NCI-H2081 treated with DMSO at 0.1 percent for 48 hours (cell line): ENCODE results near the gene NOPCHAP1.
A peak's percentile ranks its signal among the peaks of the same experiment; 100 is the strongest.
"Not testable (repeated sequence)": the region's sequence is repeated elsewhere in the genome, so short reads cannot be mapped to it uniquely, and the experiment has no call there.

Experiments used
- DNase-seq: peaks from one replicate; lab custom pipeline; 2025; lab: John Stamatoyannopoulos, UW

Gene NOPCHAP1

DNA sequence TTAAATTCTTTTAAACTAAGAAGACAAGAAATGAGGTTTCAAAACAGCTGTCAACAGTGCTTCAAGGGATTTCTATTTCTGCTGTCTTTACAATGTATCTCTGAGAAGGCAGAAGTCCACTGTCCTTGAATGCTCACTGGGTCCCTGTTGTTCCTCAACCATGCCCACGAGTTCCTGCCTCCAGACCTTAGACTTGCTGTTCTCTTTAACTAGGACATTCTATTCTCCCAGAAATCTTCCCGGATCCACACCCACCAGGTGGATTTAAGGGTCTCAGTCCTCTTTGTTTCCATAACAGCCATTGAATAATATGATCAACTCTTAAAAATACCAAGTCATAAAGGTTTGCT is 21.3 kb upstream of the NOPCHAP1 start:
- no peak for DNase-seq

DNA sequence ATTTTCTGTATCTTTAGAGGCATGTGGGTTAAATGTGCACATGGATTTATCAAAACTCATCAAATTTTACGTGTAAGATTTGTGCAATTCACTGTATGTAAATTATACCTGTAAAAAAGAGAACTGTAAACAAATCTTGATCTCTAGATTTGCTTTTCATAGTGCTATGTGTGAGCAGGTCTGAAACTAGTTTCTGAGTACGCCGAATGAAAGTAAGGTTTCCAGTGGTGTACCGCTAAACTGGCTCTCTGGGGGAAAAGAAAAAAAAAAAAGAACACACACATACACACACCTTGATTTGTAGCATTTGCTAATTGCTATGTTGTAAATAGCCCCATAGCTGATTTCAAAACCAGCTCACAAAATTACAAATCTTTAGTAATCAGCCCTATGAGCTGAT is 19.4 kb upstream of the NOPCHAP1 start:
- no peak for DNase-seq

DNA sequence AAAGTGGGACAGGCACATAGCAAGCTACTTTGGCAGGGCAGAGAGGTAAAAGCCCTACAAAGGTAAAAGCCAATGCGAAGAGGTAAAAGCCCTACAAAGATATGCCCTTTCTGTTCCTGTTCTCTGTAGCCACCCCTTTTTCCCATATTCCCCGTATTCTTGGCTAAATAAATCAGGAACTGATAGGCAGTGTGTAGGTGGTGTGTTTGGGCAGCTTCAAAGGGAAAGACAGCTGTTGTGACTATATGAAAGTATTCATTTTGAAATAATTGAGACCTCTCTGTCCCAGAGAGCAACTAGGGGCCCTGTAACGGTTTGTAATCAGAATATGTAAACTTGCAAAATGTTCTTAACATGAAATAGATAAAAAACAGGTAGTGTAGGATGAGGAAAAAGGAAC is 16.8 kb upstream of the NOPCHAP1 start:
- DNase-seq: no peak

DNA sequence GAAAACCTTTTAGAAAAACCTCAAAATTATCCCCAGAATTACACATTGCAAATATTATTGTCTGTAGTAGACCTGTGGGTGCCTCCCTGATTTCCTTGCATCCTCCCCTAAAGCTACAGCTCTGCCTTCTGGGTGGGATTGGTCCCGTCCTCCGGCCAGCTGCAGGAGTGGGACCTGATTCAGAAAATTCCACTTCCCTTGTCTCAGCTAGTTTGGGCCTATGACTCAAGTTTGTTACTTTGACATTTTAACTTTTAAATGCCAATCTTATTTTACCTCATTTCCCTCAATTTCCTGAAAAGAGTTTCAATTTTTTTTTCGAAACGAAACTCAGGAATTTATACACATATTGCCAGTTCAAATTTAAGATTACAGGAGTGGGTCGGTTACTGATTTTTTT is 14.8 kb upstream of the NOPCHAP1 start:
- DNase-seq: no peak

DNA sequence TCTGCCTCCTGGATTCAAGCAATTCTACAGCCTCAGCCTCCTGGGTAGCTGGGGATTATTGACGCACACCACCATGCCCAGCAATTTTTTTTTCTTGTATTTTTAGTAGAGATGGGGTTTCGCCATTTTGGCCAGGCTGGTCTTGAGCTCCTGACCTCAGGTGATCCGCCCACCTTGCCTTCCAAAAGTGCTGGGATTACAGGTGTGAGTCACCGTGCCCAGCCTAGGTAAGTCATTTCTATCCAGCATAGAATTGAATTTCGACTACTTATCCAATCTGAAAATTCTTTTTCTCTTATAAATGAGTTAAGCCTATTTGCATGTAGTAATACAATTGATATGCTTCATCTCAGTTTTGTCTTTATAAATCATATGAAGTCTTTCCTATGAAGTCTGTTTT is 12.9 kb upstream of the NOPCHAP1 start:
- no peak for DNase-seq

DNA sequence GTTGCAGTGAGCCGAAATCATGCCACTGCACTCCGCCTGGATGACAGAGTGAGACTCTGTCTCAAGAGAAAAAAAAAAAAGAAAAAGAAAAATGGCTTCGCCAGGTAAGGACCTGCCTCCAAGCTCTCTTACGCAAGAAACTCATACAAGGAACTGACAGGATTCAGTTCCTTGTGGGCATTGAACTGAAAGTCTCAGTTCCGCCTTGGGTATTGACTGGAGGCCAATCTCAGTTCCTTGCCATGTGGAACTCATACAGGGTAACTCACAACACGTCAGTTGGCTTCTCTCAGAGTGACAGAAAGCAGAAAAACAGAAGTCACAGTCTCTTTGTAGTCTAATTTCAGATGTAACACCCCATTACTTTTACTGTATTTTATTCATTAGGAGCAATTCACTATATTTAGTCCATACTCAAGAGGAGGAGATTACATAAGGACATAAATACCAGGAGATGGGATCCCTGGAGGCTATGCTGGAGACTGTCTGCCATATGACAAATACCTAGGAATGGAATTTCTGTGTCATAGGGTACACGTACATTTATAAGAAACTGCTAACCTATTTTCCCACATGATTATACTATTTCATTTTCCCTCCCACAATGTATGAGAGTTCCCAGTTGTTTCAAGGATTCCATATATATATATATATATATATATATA is 11.4 kb upstream of the NOPCHAP1 start:
- no peak for DNase-seq

DNA sequence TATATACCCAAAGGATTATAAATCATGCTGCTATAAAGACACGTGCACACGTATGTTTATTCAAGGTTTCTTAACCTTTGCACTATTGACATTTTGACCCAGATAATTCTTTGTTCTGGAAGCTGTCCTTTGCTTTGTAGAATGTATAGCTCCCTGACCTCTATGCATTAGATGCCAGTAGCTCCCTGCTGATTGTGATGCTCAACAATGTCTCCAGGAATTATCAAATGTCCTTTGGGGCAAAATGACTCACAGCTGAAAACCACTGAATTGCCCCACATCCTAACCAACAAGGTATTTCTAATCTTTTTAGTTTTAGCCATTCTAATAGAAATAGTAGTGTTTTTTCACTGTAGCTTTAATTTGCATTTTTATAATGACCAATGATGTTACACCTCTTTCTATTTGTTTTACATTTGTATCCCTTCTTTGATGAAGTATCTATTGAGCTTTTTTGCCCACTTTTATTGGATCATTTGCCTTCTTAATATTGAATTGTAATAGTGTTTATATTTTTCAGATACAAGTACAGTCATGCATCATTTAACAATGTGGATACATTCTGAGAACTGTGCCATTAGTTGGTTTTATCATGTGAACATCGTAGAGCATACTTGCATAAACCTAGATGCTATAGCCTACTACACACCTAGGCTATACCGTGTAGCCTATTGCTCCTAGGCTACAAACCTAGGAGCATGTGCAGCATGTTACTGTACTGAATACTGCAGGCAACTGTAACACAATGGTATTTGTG is 10.4 kb upstream of the NOPCHAP1 start:
- no peak for DNase-seq

DNA sequence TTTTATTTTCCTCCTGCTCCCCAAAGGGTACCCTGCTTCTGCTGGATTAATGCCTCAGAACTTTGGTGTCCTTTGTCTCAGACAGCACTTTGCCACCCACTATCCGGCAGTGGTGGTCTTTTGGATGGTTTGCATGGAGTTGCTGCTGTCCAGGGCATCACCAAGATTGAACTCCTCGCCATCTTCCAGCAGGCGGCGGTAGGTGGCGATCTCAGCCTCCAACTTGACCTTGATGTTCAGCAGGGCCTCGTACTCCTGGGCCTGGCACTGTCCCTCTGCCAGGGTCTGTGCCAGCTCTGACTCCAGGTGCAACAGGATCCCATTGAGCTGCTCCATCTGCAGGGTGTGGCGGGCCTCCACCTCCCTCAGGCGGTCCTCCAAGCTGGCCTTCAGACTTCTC is 9.4 kb upstream of the NOPCHAP1 start:
- no peak for DNase-seq

DNA sequence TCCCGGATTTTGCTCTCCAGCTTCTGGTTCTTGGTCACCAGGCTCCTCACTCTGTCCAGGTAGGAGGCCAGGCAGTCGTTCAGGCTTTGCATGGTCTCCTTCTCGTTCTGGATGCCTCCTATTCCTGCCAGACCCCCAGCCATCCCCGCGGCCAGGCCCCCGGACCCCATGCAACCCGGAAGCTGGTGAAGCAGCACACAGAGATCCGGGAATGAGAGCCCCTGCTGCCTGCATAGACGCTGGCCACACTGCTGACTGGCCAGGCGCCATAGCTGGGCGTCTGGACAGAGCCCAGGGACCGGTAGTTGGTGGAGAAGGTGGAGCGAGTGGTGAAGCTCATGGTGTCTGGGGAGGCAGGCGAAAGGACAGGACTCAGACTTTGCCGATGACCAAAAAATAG is 8.4 kb upstream of the NOPCHAP1 start:
- not testable (repeated sequence) for DNase-seq

DNA sequence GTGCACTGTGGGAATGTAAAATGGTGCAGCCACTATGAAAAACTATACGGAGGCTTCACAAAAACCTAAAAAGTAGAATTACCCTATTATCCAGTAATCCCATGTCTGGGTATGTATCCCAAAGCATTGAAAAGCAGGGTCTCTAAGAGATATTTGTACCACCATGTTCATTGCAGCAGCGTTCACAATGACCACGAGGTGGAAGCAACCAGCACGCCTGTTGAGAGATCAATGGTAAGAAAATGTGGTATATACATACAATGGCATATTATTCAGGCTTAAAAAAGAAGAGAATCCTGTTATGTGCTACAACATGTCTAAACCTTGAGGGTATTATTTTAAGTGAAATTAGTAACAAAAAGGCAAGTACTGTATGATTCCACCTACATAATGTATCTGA is 910 bp upstream of the NOPCHAP1 start:
- DNase-seq: no peak

DNA sequence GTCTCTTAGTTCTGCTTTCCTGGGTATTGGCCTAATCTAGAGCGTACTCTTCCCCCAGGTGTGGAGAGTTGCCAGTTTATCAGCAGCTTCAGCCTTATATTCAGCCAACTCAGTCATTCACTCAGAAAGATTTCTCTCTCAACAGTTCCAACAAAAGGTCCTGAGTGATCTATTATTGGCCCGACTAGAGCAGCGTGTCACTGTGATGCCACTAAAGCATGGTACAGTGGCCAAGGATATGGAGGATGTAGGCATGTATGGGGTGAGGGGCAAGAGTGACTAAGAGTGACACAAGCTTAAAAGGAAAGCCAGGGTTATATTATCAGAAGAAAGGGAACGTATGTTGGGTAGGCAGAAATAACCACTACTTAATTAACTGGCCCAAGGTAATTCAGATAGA is 4.8 kb downstream of the NOPCHAP1 start:
- DNase-seq: no peak

DNA sequence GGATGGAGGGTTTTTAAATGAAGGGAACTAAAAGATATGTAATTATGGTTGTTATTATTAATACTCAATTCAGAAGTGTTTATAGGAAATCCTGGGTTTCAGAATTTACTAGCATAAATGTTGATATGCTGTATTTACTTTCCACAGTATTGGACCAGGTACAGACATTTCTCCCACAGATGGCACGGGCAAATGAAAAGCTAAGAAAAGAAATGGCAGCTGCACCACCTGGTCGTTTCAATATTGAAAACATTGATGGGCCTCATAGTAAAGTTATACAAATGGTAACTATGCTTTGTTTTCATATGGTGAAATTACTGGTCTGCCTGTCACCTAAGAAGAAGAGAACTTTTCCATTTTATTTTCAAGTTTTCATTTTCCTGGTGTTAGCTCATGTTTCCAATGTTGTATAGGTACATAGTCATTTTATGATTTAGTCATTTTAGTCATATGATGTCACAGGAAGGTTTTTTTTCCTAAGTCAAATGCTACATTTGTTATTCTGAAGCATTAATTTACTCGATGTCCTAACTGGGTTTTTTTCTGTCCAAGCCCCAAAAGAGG is 5.5 kb downstream of the NOPCHAP1 start:
- no peak for DNase-seq

DNA sequence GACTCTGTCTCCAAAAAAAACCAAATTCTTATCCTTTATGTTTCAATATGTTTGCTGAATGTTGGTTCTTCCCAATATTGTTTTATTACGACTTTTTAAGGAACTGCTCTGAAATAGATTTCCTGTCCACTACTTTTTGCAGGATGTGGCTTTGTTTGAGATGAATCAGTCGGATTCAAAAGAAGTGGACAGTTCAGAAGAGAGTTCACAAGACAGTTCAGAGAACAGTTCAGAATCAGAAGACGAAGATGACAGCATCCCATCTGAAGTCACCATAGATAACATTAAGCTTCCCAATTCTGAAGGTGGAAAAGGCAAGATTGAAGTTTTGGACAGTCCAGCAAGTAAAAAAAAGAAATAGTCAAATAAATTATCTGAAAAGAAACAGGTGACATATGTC is 8.2 kb downstream of the NOPCHAP1 start:
- DNase-seq: no peak

DNA sequence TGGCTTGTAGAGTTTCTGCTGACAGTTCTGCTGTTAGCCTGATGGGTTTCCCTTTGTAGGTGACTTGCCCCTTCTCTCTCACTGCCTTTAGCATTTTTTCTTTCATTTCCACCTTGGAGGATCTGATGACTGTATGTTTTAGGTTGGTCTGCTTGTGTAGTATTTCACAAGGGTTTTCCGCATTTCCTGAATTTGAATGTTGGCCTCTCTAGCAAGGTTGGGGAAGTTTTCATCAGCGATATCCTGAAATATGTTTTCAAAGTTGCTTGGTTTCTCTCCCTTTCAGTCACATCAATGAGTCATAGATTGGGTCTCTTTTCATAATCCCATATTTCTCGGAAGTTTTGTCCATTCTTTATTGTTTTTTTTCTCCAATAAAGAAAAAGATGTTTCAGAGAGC is 11.4 kb downstream of the NOPCHAP1 start:
- no peak for DNase-seq

DNA sequence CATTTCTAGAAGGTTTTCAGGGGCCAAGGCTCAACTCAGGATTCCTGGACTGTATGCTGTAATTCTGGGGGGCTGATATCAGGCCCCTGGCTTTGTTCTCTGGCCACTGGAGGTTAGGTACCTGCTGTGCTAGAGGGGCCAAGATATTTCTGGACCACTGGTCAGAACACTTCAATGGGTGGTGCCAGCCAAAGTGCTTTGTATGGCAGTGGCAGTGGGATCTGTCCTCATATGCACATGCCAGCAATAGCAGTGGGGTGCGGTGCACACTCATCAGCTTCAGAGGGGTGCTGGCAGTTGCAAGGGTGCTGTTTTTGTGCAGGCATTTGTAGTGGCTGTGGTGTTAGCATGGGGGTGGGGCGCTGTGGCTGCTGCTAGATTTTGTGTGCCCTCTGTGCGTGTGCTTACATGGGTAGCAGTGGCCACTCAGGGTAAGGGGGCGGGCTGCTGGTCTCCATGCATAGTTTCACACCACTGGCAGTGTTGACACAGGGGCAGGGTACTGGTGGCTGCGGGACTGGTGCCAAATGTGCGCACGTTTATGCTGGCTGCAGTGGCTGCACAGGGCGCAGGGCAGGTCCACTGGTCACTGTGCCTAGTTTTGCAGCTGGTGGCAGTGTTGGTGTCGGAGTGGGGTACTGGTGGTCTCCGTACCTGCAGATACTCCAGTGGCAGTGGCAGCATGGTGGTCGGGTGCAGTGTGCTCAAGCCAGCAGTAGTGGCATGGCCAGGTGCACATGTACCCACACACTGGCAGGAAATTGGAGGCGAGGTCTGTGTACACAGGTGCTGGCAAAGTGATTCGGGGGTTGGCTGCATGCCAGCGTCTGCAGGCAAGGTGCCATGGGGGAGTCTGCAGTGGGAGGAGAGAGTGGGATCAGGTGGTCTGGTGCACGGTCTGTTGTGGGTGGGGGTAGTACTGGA is 12.6 kb downstream of the NOPCHAP1 start:
- peak; percentile 65 for DNase-seq

DNA sequence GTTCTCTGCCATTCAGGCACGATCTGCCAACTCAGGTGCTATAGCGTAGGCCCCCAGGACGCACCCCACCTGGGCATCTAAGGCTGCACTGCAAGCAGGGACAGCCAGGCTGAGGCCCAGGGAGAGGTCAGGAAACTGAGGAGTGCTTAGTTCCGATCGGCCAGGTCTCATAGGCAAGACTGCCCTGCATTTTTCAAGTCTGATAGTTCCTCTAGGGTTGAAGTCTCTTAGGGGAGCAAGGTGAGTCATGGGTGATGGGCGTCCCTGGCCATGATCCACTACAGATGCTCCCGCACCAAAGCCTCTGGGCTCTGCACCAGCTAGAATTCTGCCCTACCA is 13.2 kb downstream of the NOPCHAP1 start:
- no peak for DNase-seq

DNA sequence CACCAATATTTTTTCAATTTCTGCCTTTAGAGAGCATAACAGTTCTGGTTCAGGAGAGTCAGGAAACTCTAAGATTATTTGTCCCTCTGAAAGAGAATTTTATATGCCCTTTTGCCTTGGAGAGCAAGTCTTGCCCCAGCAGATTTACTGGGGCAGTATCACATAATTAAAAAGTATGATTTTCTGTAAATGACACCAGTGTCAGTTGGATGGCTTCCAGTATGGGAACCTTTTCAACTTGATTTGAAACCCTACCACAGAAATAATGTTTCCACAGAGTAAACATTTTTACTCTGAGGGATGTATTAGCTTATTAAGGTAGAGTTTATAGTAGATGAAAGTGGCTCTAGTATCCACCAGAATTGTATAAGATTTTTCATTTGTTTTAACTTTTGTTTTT is 15.4 kb downstream of the NOPCHAP1 start:
- no peak for DNase-seq

DNA sequence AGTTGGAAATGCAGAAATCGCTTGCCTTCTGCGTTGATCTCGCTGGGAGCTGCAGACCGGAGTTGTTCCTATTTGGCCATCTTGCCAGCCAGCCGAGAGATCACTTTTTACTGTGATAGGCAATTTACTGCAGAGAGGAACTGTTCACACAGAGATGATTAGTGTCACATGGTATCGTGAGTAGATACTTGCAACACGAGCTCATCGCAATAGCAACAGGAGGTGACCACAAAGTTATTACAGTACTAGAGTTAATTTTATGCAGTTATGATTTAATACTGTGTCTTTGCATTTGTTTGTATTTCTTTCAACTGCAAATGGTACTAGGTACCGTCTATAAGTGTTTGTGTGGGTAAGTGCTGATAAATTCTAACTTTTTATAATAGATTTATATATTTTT is 27.8 kb downstream of the NOPCHAP1 start:
- DNase-seq: no peak

DNA sequence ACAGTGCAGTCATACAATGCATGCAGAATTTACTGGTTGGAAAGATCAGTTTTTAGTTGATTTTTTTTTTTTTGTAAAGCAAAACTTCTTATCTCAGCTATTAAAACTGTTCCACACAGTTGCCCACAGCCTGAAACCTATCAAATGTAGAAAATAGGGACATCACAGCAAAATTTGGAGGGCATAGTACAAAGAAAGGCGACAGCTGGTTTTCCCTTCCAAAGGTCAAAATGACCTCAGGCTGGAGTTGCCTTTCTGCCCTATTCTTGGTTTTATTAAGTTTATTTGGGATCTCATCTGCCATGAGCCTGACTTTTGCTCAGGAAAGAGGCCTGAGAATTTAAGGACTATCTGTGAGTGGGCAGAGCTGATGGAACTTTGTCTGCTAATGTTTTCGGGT is 28.5 kb downstream of the NOPCHAP1 start:
- DNase-seq: no peak

DNA sequence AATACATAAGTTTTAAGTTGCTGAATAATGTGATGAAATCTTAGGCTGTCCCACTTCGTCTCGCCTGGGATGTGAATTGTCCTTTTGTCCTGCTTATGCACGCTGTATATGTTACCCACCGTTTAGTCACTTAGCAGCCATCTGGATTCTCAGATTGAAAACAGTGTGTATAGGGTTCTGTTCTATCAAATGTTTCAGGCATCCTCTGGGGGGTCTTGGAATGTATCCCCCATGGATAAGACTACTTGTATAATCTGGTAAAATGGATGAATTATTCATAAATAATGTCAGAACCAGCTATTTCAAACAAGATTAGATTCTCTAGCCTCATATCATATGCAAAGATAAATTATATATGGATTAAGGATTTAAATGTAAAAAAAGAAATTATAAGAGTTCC is 29.4 kb downstream of the NOPCHAP1 start:
- no peak for DNase-seq

DNA sequence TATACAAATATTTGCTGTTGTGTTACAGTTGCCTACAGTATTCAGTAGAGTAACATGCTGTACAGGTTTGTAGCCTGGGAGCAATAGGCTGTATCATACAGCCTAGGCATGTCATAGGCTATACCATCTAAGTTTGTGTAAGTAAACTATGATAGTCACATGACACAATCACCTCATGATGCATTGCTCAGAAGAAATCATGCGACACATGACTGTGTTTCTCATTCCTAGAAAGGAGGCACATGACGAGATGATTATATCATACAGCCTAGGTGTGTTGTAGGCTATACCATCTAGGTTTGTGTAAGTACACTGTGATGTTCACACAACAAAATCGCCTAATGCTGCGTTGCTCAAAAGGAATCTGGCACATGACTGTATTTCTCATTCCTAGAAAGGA is 31.9 kb downstream of the NOPCHAP1 start:
- no peak for DNase-seq

DNA sequence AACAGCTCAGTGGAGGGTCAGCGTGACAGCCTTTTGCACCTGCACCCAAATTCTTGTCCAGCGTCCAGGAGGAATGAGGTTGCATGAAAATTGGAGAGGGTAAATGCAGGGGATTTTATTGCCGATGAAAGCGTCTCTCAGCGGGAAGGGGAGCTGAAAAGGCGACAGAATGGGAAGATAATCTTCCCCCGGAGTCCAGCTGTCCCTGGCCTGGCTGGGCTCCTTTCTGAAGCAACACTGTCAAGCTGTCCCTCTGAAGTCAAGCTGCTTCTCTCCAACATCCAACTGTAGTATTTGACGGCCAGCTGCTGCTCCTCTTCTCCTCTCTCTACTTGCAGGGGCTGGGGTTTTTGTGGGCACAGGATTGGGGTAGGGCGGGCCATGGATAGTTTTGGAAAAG is 32.7 kb downstream of the NOPCHAP1 start:
- no peak for DNase-seq
